ENCODE measurements around the gene MYBPHL. TPM values are rescaled to one million over a fixed set of nuclear protein-coding genes. Genes with fewer than 3 reads are reported as not detected.

MYBPHL gene
- total RNA-seq, 2 donors from 2014 or later = not detected

DNA sequence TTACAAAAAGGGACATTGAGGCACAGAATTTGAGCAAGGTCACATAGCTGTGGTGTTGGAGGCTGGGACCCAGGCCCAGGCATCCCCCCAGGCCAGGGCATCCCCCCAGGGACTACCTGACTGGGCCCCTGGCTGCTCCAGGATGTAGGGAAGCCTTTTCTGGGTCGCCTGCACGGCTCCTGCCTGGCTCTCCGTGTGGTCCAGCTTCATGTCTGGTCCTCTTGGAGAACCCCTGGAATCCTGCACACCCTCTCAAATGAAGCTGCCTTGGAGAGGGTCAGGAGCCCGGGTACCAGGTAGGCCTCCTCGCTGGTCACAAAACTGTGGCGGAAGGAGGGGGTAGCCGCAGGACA is 58.4 kb downstream of the MYBPHL start:
- TF ChIP-seq, protein P1, sequence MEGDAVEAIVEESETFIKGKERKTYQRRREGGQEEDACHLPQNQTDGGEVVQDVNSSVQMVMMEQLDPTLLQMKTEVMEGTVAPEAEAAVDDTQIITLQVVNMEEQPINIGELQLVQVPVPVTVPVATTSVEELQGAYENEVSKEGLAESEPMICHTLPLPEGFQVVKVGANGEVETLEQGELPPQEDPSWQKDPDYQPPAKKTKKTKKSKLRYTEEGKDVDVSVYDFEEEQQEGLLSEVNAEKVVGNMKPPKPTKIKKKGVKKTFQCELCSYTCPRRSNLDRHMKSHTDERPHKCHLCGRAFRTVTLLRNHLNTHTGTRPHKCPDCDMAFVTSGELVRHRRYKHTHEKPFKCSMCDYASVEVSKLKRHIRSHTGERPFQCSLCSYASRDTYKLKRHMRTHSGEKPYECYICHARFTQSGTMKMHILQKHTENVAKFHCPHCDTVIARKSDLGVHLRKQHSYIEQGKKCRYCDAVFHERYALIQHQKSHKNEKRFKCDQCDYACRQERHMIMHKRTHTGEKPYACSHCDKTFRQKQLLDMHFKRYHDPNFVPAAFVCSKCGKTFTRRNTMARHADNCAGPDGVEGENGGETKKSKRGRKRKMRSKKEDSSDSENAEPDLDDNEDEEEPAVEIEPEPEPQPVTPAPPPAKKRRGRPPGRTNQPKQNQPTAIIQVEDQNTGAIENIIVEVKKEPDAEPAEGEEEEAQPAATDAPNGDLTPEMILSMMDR (conservative IDR thresholded peaks at IDR 0.05) = no peak
- Histone ChIP-seq H3K27me3 (ENCODE audit: control insufficient read depth, insufficient read depth, low read length, poor library complexity, severe bottlenecking) (peaks cover 24% of the 10 kb centered on the region), H3K9ac (ENCODE audit: extremely low read depth, low read length, poor library complexity, severe bottlenecking) (no peak overlapping the region), H3K36me3 (ENCODE audit: control insufficient read depth, insufficient read depth, low read length) (no peaks in the 10 kb centered on the region), H3K4me3 (ENCODE audit: low read length) (no peak overlapping the region), H3K9me3 (ENCODE audit: control insufficient read depth, low read length) (no peaks in the 10 kb centered on the region), H3K27ac (ENCODE audit: low read depth, low read length) (no peak overlapping the region), H3K4me1 (ENCODE audit: control insufficient read depth, insufficient read depth, low read length) (peaks cover under 1% of the 10 kb centered on the region)
- H3K4me1 Mint-ChIP-seq = peaks cover 3% of the 10 kb centered on the region
- H3K36me3 Mint-ChIP-seq (ENCODE audit: low read depth) = no peaks in the 10 kb centered on the region
- DNase-seq = no peak
- no peak overlapping the region for H3K4me3 Mint-ChIP-seq
- no peak overlapping the region for H3K27ac Mint-ChIP-seq
- no peaks in the 10 kb centered on the region for H3K9me3 Mint-ChIP-seq
- 87 to 89% methylated on average over 5 to 7 of the region's 7 CpGs for WGBS, 2 experiments (ENCODE audit: insufficient coverage in 1 of 2, insufficient read length in 1 of 2)
- H3K27me3 Mint-ChIP-seq (ENCODE audit: insufficient read depth) = peaks cover 42% of the 10 kb centered on the region

DNA sequence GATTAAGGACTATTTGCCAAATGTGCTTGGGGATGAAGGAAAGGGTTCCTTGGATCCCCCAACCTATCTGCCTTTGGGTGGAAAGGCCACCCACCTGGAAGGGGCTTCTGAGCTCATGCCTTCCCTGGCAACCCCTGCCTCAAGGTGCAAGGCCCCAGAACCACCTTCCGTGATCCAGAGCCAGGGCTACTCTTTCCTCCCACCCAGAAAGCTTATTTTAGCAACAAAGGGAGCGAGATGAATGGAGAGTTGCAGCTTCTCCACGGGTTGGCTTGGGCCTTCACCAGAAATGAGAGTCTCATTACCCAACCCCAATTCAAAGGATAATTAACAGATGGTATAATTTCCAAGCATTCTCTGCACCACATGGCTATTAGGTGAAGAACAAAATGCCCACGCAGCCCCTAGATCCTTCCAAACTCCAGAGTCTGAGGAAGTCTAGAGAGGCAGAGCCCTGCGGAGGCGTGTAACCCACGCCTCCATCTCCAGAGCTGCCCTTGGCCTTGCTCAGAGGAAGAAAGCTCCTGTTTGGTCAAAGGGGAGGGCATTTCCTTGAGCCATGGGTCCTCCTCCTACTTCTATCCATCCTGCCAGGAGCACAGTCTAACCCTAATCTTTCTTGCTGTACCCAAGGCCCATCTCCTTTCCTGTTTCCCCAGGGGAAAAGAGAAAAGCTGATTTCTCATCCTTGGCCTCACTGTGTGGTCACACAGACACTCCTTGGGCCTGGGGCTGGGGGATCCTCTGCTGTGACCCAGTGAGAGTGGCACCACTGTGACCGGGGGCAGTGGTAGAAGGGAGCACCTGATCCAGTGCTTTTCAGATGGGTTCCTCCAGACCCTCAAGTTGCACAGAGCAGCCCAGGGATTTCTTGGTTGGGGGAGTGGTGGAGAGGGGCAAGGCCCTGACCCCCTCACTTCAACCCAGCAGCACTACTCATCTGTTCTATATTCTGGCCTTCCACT is 59.1 kb downstream of the MYBPHL start:
- 92 to 98% methylated on average over 5 to 8 of the region's 8 CpGs for WGBS, 2 experiments (ENCODE audit: insufficient coverage in 1 of 2, insufficient read length in 1 of 2)
- Histone ChIP-seq H3K9ac (ENCODE audit: extremely low read depth, low read length, poor library complexity, severe bottlenecking) (no peak overlapping the region), H3K27ac (ENCODE audit: low read depth, low read length) (no peak overlapping the region), H3K9me3 (ENCODE audit: control insufficient read depth, low read length) (no peaks in the 10 kb centered on the region), H3K36me3 (ENCODE audit: control insufficient read depth, insufficient read depth, low read length) (no peaks in the 10 kb centered on the region), H3K4me1 (ENCODE audit: control insufficient read depth, insufficient read depth, low read length) (no peaks in the 10 kb centered on the region), H3K27me3 (ENCODE audit: control insufficient read depth, insufficient read depth, low read length, poor library complexity, severe bottlenecking) (peaks cover 24% of the 10 kb centered on the region), H3K4me3 (ENCODE audit: low read length) (no peak overlapping the region)
- no peak for DNase-seq
- H3K4me3 Mint-ChIP-seq = no peak overlapping the region
- H3K4me1 Mint-ChIP-seq = peaks cover 3% of the 10 kb centered on the region
- H3K36me3 Mint-ChIP-seq (ENCODE audit: low read depth) = no peaks in the 10 kb centered on the region
- H3K27me3 Mint-ChIP-seq (ENCODE audit: insufficient read depth) = peaks cover 42% of the 10 kb centered on the region
- H3K27ac Mint-ChIP-seq = no peak overlapping the region
- no peaks in the 10 kb centered on the region for H3K9me3 Mint-ChIP-seq
- TF ChIP-seq, protein P1 (conservative IDR thresholded peaks at IDR 0.05) = no peak

DNA sequence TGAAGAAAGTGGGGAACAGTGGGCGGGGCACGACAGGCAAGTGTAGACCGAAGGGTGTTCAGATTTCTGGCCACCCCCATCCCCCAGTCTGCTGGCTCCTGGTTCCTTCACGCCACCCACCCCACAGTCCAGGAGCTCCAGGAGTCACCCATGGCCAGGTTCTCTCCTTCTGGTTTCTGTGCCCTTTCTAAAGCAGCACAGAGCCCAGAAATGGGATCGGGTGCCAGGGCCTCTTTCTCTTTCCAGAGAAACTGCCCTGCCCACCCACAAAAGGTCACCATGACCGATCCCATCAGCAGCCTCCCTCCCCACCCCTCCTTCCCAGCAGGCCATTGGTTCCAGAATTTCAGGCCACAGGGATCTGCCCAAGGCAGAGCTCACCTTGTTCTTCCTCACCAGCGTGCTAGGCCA is 60.7 kb downstream of the MYBPHL start:
- no peaks in the 10 kb centered on the region for H3K9me3 ChIP-seq (ENCODE audit: control insufficient read depth, low read length)
- Mint-ChIP-seq H3K36me3 (ENCODE audit: low read depth) (no peaks in the 10 kb centered on the region), H3K4me3 (no peak overlapping the region), H3K27me3 (ENCODE audit: insufficient read depth) (peaks cover 29% of the 10 kb centered on the region), H3K4me1 (peaks cover 15% of the 10 kb centered on the region), H3K9me3 (no peaks in the 10 kb centered on the region), H3K27ac (no peak overlapping the region)
- H3K27ac ChIP-seq (ENCODE audit: low read depth, low read length) = no peak overlapping the region
- no peaks in the 10 kb centered on the region for H3K36me3 ChIP-seq (ENCODE audit: control insufficient read depth, insufficient read depth, low read length)
- H3K4me3 ChIP-seq (ENCODE audit: low read length) = no peak overlapping the region
- WGBS, 2 experiments (ENCODE audit: insufficient coverage in 1 of 2, insufficient read length in 1 of 2) = 89 to 95% methylated on average over 4 to 7 of the region's 7 CpGs
- peak; percentile 29 for DNase-seq
- TF ChIP-seq, protein P1 (conservative IDR thresholded peaks at IDR 0.05) = no peak
- H3K9ac ChIP-seq (ENCODE audit: extremely low read depth, low read length, poor library complexity, severe bottlenecking) = no peak overlapping the region
- peaks cover 18% of the 10 kb centered on the region for H3K27me3 ChIP-seq (ENCODE audit: control insufficient read depth, insufficient read depth, low read length, poor library complexity, severe bottlenecking)
- H3K4me1 ChIP-seq (ENCODE audit: control insufficient read depth, insufficient read depth, low read length) = no peaks in the 10 kb centered on the region

Measured in endodermal cell (in vitro differentiated cells).